Suprapubic skin (tissue), 4 donors: Measurements from ENCODE around the gene CCL24.
A peak's percentile ranks its signal among the peaks of the same experiment; 100 is the strongest.

Experiments
- CTCF ChIP-seq, 2 donors: fragments of 200-600 bp in 1 of 2; fragments of 450-650 bp in 1 of 2; sonication (generic) in 1 of 2; IDR thresholded peaks; one replicate each; pipeline ENCODE4 v1.5.1; 2016 to 2019; ENCODE audit warnings: antibody characterized with exemption in 2 of 2, mild to moderate bottlenecking in 1 of 2, moderate library complexity in 1 of 2
- EP300 ChIP-seq: sonication (generic); formaldehyde crosslinking; IDR thresholded peaks from one replicate; pipeline ENCODE4 v1.6.1; 2017; ENCODE audit warnings: antibody characterized with exemption
- POLR2A ChIP-seq, 2 donors: fragments of 450-650 bp; IDR thresholded peaks; one replicate each; pipeline ENCODE4 v1.6.1; 2017; ENCODE audit warnings: antibody characterized with exemption in 2 of 2, mild to moderate bottlenecking in 2 of 2, moderate library complexity in 2 of 2
- POLR2AphosphoS5 ChIP-seq, 3 donors: sonication (generic); formaldehyde crosslinking; IDR thresholded peaks; one replicate each; pipeline ENCODE4 v1.6.1; 2017; ENCODE audit warnings: antibody characterized with exemption in 3 of 3

DNA sequence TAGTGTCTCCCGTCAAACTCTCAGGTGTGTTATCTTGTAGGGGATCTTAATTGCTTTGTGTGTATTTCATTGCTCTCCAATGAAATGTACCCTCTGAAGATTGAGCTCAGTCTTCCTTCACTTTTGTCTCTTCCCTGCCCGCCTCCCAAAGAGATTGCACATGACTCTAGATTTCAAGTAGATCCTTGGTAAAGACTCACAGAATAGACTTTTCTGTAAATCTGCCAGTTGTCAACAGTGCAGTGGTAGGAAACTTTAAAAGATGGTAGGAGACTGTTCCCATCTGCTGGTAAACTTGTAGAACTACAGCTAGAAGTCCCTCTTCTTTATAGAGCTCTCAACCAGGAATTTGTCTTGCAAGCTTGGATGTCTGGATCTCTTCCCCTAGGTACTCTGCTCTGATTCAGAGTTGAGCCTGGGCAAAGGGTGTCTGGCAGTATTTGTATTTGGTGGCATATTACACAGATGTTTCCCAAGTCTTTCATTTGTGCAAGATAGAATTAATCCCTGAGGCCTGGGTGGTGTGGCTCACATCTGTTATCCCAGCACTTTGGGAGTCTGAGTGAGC is 51.2 kb downstream of the CCL24 start:
- TF ChIP-seq CTCF (IDR thresholded peaks at IDR 0.05) (peak; percentile 73 to 78), POLR2A (IDR thresholded peaks at IDR 0.05) (no peak), POLR2AphosphoS5 (IDR thresholded peaks at IDR 0.05) (no peak), EP300 (no peak)
